H7 (cell line): ENCODE data around the gene SURF1. TPM values are rescaled to one million over a fixed set of nuclear protein-coding genes. Genes with fewer than 3 reads are reported as not detected.
A peak's percentile ranks its signal among the peaks of the same experiment; 100 is the strongest.
"Not testable (repeated sequence)": the region's sequence is repeated elsewhere in the genome, so short reads cannot be mapped to it uniquely, and the experiment has no call there.

Experiments used
- DNase-seq: peaks from one replicate; pipeline ENCODE4 v3.0.0; 2012
- H3K27me3 ChIP-seq: 2 replicates; pipeline ENCODE4 v1.6.0; 2011; ENCODE audit warnings: mild to moderate bottlenecking, low read length; ENCODE audit not compliant: control insufficient read depth, insufficient read depth
- H3K36me3 ChIP-seq: replicated peaks from 2 replicates; pipeline ENCODE4 v1.5.1; 2011; ENCODE audit warnings: low read length; ENCODE audit not compliant: control insufficient read depth, insufficient read depth
- H3K4me3 ChIP-seq: 2 replicates; pipeline ENCODE4 v1.5.1; 2011; ENCODE audit warnings: low read depth, mild to moderate bottlenecking, control low read depth, low read length, moderate library complexity; ENCODE audit not compliant: insufficient read depth
- total RNA-seq: library from RNA; depleted of rRNA; stranded (reverse); fragments of >200 nt; shearing (Covaris generic); gene quantifications from 2 replicates; pipeline ENCODE4 v1.2.3, GENCODE V29; 2014; rRNA removed

The SURF1 gene
- total RNA-seq, result 30.6 and 31.8 TPM in 2 replicates

DNA sequence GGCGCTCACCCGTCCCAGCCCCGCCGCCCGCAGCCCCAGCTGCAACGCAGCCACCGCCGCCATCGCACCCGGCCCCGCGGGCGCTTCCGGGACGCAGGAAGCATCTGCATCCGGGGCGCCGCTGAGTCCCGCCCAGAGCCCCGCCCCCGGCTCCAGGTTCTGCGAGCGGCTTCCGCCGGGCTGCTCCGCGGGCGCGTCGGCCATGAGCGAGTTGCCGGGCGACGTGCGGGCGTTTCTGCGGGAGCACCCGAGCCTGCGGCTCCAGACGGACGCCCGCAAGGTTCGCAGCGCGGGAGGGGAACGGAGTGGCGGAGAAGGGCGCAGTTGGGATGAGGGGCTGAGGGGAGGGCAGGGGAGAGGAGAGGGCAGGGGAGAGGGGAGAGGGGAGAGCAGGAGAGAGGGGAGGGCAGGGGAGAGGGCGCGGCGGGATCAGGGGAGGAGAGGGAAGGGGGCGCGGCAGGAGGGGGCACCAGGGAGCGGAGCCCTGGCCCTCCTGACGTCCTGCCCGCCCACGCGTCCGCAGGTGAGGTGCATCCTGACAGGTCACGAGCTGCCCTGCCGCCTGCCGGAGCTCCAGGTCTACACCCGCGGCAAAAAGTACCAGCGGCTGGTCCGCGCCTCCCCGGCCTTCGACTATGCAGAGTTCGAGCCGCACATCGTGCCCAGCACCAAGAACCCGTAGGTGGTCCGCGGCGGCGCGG is at the start of gene SURF1, which contains the start of gene SURF2:
Gene SURF1, minus strand, starts transcription at position 97 of the 701 bp plus-strand sequence. Its CDS starts 34 bp downstream, at position 63.
Gene SURF2, plus strand, starts transcription at position 160 of the 701 bp plus-strand sequence. Its CDS starts 43 bp downstream, at position 203.
- H3K4me3 ChIP-seq, result peak within 1 kb of the TSS; percentile 85
- DNase-seq, result peak; percentile 97
- no peaks in the 10 kb centered on the region for H3K27me3 ChIP-seq
- peaks cover 23% of the 10 kb centered on the region for H3K36me3 ChIP-seq

DNA sequence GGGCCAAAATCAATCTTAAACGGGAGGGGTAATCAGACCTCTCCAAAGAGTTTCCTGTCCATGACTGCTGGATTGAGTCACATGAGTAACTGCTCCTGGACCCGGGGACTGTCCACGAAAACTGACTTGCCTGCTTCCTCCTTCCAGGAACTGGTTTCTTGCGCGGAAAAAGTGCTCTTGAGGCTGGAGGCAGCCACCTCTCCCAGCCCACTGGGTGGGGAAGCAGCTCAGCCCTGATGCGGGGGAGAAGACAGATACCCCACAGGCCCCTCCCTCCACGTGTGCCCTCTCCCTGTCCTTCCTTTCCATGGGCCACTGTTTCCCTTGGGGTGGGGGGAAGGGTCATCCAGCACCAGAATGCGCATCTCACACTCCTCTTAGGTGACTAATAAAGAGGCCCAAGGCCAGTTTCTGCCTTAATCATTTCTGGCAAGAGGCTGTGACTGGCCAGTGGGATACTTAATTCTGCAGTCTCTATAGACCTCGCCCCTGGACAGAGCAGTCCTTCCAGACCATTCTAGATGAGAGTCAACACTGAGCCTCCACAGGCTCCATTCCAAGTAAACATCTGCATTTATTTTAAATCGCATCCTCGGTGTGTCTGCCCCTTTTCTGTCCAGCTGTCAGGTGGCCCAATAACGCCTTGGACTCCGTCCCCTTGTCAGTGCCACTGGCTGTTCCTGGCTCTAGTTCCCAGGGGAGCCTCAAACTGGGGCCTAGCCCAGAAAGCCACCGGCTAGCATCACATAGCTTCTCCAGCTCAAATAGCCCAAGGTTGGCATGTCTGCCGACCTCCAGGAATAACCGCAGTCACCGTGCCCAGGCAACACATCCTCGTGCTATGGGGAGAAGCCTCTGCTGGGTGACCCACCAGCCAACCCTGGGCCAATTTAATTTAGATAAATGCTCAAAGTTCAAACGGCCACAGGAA is 49.5 kb upstream of the SURF1 start:
- DNase-seq, result no peak
- H3K4me3 ChIP-seq, result no peak overlapping the region
- peaks cover 20% of the 10 kb centered on the region for H3K36me3 ChIP-seq
- no peaks in the 10 kb centered on the region for H3K27me3 ChIP-seq

DNA sequence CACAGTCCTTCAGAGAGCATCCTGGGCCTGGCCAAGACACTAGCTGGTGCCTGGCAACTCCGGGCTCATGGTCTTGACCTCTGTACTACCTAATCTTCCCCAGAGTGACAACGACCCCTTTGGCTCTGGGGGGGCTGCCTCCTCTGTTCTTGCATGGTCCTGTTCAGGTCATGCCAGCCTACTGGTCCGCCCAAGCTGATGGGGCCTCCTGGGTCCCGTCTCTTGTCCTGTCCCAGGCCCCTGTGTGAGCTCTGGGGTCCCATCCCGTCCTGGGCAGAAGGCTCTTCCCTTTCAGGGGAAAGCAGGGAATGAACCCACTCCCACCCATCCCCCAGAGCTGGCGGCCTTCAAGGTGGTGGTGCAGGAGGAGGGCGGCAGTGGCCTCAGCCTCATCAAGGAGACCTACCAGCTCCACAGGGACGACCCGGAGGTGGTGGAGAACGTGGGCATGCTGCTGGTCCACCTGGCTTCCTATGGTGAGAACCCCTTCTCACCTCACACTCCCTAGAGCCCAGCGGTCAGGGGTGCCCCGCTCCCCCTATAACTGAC is 48.2 kb upstream of the SURF1 start:
- H3K36me3 ChIP-seq, result peaks cover 13% of the 10 kb centered on the region
- DNase-seq, result peak; percentile 34
- H3K27me3 ChIP-seq, result no peaks in the 10 kb centered on the region
- no peak overlapping the region for H3K4me3 ChIP-seq

- H3K4me3 ChIP-seq, result no peak overlapping the region
- DNase-seq, result peak; percentile 92
- H3K27me3 ChIP-seq, result no peaks in the 10 kb centered on the region
Observed at GRCh38 chr9:133403766-133404453, 47.6 kb upstream of the SURF1 start.

DNA sequence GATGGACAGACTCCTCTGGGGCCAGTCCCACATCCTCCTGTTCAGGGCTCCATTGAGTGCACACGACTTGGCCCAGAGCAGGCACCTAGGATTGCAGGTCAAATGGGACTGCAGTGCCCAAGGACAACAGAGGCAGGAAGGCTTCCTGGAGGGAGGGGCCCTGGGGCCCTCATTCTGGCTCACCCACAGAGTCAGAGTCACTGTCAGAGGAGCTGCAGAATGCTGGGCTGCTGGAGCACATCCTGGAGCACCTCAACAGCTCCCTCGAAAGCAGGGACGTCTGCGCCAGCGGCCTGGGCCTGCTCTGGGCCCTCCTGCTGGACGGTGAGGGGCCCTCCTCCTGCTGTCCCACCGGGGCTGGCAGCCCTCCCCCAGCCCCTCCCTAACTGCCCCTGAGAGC is 46.4 kb upstream of the SURF1 start:
- DNase-seq, result peak; percentile 51
- H3K27me3 ChIP-seq, result no peaks in the 10 kb centered on the region
- no peak overlapping the region for H3K4me3 ChIP-seq
- peaks cover 12% of the 10 kb centered on the region for H3K36me3 ChIP-seq

More at GRCh38 chr9:133403766-133404453, 47.6 kb upstream of the SURF1 start:
- H3K36me3 ChIP-seq, result peaks cover 12% of the 10 kb centered on the region

DNA sequence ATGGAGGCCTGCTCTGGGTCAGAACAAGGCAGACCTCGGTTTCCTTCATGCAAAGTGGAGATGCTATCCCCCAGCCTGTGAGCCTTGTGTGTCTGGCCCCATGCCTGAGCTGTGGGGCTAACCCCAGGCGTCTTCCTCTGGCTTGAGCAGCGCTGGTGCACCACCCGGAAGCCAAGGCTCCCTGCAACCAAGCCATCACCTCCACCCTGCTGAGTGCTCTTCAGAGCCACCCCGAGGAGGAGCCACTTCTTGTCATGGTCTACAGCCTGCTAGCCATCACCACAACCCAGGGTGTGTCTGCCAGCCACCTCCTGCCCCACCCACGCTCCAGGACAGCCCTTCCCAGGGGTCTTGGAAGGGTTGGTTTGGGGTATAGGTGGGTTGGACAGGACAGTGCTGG is 45.3 kb upstream of the SURF1 start:
- Histone ChIP-seq H3K4me3 (no peak overlapping the region), H3K36me3 (peaks cover 10% of the 10 kb centered on the region), H3K27me3 (no peaks in the 10 kb centered on the region)
- peak; percentile 42 for DNase-seq

DNA sequence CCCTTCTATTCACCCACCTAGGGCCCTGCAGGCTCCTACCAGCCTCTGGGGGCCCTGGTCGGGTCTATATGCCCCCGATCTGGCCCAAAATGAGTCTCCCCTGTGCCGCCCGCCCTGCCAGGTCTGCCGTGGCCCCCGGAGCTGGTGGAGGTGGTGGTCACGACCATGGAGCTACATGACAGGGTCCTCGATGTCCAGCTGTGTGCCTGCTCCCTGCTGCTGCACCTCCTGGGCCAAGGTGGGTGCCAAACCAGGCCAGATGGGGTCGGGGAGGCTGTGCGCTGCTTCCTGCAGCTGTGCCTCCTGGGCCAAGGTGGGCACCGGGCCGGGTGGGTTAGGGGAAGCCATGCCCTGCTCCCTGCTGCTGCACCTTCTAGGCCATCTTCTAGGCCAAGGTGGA is 44.0 kb upstream of the SURF1 start:
- peak; percentile 46 for DNase-seq
- Histone ChIP-seq H3K27me3 (no peaks in the 10 kb centered on the region), H3K36me3 (peaks cover 3% of the 10 kb centered on the region)

DNA sequence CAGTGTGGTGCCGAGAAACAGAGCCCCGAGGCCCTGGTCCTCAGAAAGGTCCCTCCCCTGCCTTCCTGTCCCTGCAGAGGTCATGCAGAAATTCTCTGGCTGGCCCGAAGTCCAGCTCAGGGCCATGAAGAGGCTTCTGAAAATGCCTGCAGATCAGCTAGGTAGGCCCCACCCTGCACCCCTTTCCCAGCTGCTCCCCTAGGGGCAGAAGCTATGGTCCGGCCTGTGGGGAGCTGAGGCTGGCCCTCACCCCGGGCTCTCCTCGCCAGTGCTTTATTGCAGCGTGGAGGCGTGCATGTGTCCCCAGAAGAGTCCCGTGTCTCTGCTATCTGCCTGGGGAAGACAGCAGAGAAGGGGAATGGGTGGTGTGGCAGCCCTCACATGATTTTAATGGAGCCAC is 41.6 kb upstream of the SURF1 start:
- peak; percentile 37 for DNase-seq
- Histone ChIP-seq H3K4me3 (no peak overlapping the region), H3K36me3 (no peaks in the 10 kb centered on the region), H3K27me3 (no peaks in the 10 kb centered on the region)

More for the DNA sequence above, 44.0 kb upstream of the SURF1 start:
- H3K4me3 ChIP-seq, result no peak overlapping the region

- Histone ChIP-seq H3K27me3 (no peaks in the 10 kb centered on the region), H3K36me3 (no peaks in the 10 kb centered on the region)
- peak; percentile 31 for DNase-seq
Observed at GRCh38 chr9:133397370-133397769, 41.1 kb upstream of the SURF1 start.

DNA sequence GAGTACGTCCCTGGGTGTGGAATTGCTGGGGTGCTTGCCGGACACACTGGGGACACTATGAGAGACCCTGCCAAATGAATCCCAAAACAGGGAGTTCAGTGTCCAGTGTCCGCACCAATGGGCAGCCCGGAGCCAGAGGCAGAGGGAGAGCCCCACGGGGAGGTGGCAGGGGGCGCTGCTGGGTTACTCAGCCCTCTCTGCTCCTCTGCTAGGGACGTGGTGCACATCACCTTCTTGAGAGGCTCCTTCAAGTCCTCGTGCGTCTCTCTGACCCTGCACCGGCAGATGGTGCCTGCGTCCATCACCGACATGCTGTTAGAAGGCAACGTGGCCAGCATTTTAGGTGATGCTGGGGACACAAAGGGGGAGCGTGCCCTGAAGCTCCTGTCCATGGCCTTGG is 40.7 kb upstream of the SURF1 start:
- DNase-seq, result peak; percentile 91
- H3K27me3 ChIP-seq, result no peaks in the 10 kb centered on the region
- H3K4me3 ChIP-seq, result no peak overlapping the region
- H3K36me3 ChIP-seq, result no peaks in the 10 kb centered on the region

More at GRCh38 chr9:133397370-133397769, 41.1 kb upstream of the SURF1 start:
- no peak overlapping the region for H3K4me3 ChIP-seq

GRCh38 chr9:133394687-133395271 is 38.5 kb upstream of the SURF1 start:
- no peaks in the 10 kb centered on the region for H3K27me3 ChIP-seq
- no peak overlapping the region for H3K4me3 ChIP-seq
- no peaks in the 10 kb centered on the region for H3K36me3 ChIP-seq
- DNase-seq, result peak; percentile 56

GRCh38 chr9:133393399-133393798 is 37.1 kb upstream of the SURF1 start:
- Histone ChIP-seq H3K36me3 (no peaks in the 10 kb centered on the region), H3K4me3 (no peak overlapping the region), H3K27me3 (no peaks in the 10 kb centered on the region)
- no peak for DNase-seq

DNA sequence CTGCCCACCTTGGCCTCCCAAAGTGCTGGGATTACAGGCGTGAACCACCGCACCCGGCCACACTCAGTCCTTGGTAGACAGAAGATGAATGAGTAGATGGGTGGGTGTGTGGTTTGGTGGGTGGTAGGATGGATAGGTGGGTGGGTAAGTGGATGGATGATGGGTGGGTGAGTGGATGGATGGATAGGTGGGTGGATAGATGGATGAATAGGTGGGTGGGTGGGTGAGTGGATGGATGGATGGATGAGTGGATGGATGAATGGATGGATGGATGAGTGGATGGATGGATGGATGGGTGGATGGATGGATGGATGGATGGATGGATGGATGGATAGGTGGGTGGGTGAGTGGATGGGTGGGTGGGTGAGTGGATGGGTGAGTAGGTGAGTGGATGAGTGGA is 36.0 kb upstream of the SURF1 start:
- H3K4me3 ChIP-seq, H3K36me3 ChIP-seq, H3K27me3 ChIP-seq, DNase-seq: not testable (repeated sequence)

DNA sequence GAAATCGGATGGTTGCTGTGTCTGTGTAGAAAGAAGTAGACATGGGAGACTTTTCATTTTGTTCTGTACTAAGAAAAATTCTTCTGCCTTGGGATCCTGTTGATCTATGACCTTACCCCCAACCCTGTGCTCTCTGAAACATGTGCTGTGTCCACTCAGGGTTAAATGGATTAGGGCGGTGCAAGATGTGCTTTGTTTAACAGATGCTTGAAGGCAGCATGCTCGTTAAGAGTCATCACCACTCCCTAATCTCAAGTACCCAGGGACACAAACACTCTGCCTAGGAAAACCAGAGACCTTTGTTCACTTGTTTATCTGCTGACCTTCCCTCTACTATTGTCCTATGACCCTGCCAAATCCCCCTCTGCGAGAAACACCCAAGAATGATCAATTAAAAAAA is 35.2 kb upstream of the SURF1 start:
- not testable (repeated sequence) for H3K4me3 ChIP-seq, H3K27me3 ChIP-seq, H3K36me3 ChIP-seq, DNase-seq
